Right hindlimb (tissue), 1 donor: ENCODE measurements around the gene FAF1.
"Not testable (repeated sequence)": the region's sequence is repeated elsewhere in the genome, so short reads cannot be mapped to it uniquely, and the experiment has no call there.

Experiments
- DNase-seq: peaks from one replicate; pipeline ENCODE4 v3.0.0-alpha.2; 2018

FAF1 gene

DNA sequence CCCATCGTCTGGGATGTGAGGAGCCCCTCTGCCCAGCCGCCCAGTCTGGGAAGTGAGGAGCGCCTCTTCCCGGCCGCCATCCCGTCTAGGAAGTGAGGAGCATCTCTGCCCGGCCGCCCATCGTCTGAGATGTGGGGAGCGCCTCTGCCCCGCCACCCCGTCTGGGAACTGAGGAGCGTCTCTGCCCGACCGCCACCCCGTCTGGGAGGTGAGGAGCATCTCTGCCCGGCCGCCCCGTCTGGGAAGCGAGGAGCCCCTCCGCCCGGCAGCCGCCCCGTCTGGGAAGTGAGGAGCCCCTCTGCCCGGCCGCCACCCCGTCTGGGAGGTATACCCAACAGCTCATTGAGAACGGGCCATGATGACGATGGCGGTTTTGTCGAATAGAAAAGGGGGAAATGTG is 7.5 kb downstream of the FAF1 start:
- DNase-seq = not testable (repeated sequence)

GRCh38 chr1:50950396-50950795 is 9.7 kb downstream of the FAF1 start:
- DNase-seq = no peak

- DNase-seq = no peak
These were observed 10.6 kb downstream of the FAF1 start for GRCh38 chr1:50949286-50949982.

DNA sequence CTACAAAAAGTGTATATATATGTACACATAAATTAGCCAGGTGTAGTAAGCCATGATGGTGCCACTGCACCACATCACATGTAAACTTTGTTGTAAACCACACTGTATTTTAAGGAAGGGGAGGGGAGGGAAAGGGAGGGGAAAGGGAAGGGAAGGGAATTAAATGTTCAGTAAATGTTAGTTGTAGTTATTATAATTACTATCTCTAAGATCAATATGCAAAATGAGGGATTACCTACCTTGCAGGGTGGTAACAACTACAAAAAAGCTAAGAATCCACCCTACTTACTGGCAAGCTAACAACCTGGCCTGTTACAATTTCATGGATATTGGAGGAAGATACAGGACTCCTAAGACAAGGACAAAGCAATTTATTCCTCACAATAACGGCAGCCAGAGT is 17.7 kb downstream of the FAF1 start:
- no peak for DNase-seq

GRCh38 chr1:50940291-50940690 is 19.8 kb downstream of the FAF1 start:
- DNase-seq = no peak

DNA sequence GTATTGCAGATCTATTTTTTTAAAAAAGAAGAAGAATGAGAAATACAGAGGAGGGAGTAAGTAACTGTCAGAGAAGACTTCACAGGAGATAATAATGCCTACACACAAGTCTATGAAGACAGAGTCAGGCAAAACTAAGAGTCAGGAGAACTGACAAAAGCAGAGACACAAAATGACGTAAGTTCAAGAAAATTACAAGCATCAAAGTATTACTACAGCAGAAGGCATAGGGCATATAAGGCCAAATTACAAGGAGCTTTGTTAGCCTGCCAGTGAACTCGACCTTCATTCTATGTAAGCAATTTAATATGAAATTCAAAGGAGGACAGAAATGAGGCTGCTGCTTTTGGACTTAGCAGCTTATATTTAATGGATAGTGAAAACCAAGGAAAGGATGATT is 23.7 kb downstream of the FAF1 start:
- no peak for DNase-seq

DNA sequence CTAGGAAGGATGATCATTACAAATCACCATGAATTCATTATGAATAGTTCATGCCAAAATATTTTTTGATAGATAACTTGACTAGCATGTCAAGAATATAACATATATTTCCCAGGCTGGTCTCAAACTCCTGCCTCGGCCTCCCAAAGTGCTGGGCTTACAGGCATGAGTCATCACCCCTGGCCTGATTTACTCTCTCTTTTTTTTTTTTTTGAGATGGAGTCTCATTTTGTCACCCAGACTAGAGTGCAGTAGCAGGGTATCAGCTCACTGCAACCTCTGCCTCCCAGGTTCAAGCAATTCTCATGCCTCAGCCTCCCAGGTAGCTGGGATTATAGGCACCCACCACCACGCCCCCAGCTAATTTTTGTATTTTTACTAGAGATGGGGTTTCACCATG is 24.8 kb downstream of the FAF1 start:
- DNase-seq = not testable (repeated sequence)

GRCh38 chr1:50934838-50935237 is 25.2 kb downstream of the FAF1 start:
- DNase-seq = no peak

DNA sequence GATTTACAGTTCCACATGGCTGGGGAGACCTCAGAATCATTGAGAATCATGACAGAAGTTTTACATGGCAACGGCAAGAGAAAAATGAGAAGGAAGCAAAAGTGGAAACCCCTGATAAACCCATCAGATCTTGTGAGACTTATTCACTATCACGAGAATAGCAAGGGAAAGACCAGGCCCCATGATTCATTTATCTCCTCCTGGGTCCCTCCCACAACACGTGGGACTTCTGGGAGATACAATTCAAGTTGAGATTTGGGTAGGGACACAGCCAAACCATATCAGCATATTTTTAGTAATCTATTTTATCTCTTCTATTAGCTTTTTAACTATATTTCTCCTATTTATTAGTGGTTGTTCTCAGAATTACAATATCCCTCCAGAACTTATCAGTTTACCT is 26.3 kb downstream of the FAF1 start:
- DNase-seq = not testable (repeated sequence)

GRCh38 chr1:50932043-50932442 is 28.0 kb downstream of the FAF1 start:
- DNase-seq = not testable (repeated sequence)

DNA sequence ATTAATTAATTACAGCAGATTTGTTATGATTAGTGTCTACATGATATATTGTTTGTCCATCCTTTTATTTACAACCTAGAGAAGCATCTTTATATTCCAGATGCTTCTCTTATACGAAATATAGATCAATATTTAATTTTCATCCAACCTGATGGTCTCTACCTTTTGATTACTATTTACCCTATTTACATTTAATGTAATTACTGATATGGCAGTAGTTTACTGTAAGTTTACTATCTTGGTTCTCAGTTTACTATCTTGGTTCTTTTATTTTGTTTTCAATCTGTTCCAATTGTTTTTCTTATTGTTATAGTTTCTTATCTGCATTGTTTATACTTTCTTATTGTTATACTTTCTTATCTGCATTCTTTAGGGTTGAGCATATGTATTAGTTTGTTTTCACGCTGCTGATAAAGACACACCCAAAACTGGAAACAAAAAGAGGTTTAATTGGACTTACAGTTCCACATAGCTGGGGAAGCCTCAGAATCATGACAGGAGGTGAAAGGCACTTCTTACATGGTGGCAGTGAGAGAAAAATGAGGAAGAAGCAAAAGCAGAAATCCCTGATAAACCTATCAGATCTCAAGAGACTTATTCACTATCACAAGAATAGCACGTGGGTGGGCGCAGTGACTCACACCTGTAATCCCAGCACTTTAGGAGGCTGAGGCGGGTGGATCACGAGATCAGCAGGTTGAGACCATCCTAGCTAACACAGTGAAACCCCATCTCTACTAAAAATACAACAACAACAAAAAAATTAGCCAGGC is 28.9 kb downstream of the FAF1 start:
- DNase-seq = no peak

GRCh38 chr1:50930193-50930592 is 29.9 kb downstream of the FAF1 start:
- no peak for DNase-seq

- no peak for DNase-seq
These were observed 30.6 kb downstream of the FAF1 start for GRCh38 chr1:50929376-50929958.

GRCh38 chr1:50923564-50923963 is 36.5 kb downstream of the FAF1 start:
- no peak for DNase-seq

GRCh38 chr1:50921029-50921428 is 39.0 kb downstream of the FAF1 start:
- DNase-seq = no peak

GRCh38 chr1:50920409-50920808 is 39.7 kb downstream of the FAF1 start:
- no peak for DNase-seq

GRCh38 chr1:50917138-50918137 is 42.6 kb downstream of the FAF1 start:
- no peak for DNase-seq

GRCh38 chr1:50915621-50916020 is 44.4 kb downstream of the FAF1 start:
- no peak for DNase-seq

- DNase-seq = no peak
These were observed 46.1 kb downstream of the FAF1 start for GRCh38 chr1:50913954-50914353.

DNA sequence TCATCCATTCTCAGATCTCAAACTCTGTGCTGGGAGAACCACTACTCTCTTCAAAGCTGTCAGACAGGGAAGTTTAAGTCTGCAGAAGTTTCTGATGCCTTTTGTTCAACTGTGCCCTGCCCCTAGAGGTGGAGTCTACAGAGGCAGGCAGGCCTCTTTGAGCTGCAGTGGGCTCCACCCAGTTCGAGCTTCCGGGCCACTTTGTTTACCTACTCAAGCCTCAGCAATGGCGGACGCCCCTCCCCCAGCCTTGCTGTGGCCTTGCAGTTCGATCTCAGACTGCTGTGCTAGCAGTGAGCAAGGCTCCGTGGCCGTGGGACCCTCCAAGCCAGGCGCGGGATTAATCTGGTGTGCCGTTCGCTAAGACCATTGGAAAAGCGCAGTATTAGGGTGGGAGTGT is 49.7 kb downstream of the FAF1 start:
- DNase-seq = not testable (repeated sequence)

- not testable (repeated sequence) for DNase-seq
These were observed 52.5 kb downstream of the FAF1 start for GRCh38 chr1:50907610-50908009.

- DNase-seq = not testable (repeated sequence)
These were observed 54.0 kb downstream of the FAF1 start for GRCh38 chr1:50906050-50906449.

DNA sequence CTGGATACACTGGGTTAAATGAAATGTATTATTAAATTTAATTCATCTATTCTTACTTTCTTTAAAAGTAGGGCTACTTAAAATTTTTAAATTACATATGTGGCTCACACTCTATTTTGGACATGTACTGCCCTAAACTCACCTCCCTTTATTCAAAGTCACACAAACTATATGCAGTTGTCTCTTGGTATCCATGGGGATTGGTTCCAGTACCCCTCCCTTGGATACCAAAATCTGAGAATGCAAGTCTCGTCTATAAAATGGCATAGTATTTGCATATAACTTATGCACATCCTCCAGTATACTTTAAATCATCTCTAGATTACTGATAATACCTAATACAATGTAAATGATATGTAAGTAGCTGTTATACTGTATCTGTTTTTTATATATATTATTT is 57.6 kb downstream of the FAF1 start:
- DNase-seq = no peak
